Measurements from ENCODE around the gene TMEM202. TPM values are rescaled to one million over a fixed set of nuclear protein-coding genes. Genes with fewer than 3 reads are reported as not detected.

The TMEM202 gene
- total RNA-seq, 1 donor from 2014 or later, result not detected

GRCh38 chr15:72450805-72451204, 52.7 kb downstream of the TMEM202 start:
- Histone ChIP-seq H3K9me3 (no peaks in the 10 kb centered on the region), H3K36me3 (no peaks in the 10 kb centered on the region), H3K27ac (no peak overlapping the region), H3K27me3 (no peaks in the 10 kb centered on the region), H3K4me1 (no peaks in the 10 kb centered on the region), H3K4me3 (no peak overlapping the region)
- no peak for DNase-seq (ENCODE audit: extremely low spot score in 2 of 2)
- intact Hi-C loops (cut with DNase I), result no loop called here
- TF ChIP-seq POLR2A (IDR thresholded peaks at IDR 0.05) (no peak), CTCF (IDR thresholded peaks at IDR 0.05) (no peak), POLR2AphosphoS5 (IDR thresholded peaks at IDR 0.05; ENCODE audit: insufficient read depth in 1 of 2, low read depth in 1 of 2) (no peak)

DNA sequence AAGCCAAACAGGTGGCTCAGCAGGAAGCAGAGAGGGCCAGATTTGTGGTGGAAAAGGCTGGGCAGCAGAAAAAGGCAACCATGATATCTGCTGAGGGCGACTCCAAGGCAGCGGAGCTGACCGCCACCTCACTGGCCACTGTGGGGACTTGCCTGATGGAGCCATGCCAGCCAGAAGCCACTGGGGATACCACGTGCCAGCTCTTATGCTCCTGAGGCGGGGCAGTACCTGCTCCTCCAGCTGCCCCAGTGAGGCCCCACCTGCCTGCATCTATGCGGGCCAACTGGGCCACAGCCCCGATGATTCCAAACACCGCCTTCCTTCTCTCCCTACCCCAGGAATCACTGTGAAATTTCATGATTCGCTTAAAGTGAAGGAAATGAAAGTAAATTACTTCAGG, 53.1 kb downstream of the TMEM202 start:
- H3K27ac ChIP-seq, result no peak overlapping the region
- no peak overlapping the region for H3K4me3 ChIP-seq
- H3K9me3 ChIP-seq, result no peaks in the 10 kb centered on the region
- no peaks in the 10 kb centered on the region for H3K27me3 ChIP-seq
- TF ChIP-seq POLR2A (IDR thresholded peaks at IDR 0.05) (no peak), CTCF (IDR thresholded peaks at IDR 0.05) (no peak), POLR2AphosphoS5 (IDR thresholded peaks at IDR 0.05; ENCODE audit: insufficient read depth in 1 of 2, low read depth in 1 of 2) (no peak)
- DNase-seq (ENCODE audit: extremely low spot score in 2 of 2), result no peak
- no peaks in the 10 kb centered on the region for H3K4me1 ChIP-seq
- no peaks in the 10 kb centered on the region for H3K36me3 ChIP-seq
- intact Hi-C loops (cut with DNase I), result no loop called here

- intact Hi-C loops (cut with DNase I), result no loop called here
Observed at GRCh38 chr15:72456684-72457083, 58.6 kb downstream of the TMEM202 start.

More at GRCh38 chr15:72456684-72457083, 58.6 kb downstream of the TMEM202 start:
- Histone ChIP-seq H3K4me3 (no peak overlapping the region), H3K4me1 (no peaks in the 10 kb centered on the region), H3K27ac (no peak overlapping the region), H3K27me3 (no peaks in the 10 kb centered on the region), H3K36me3 (no peaks in the 10 kb centered on the region), H3K9me3 (no peaks in the 10 kb centered on the region)
- TF ChIP-seq POLR2A (IDR thresholded peaks at IDR 0.05) (no peak), CTCF (IDR thresholded peaks at IDR 0.05) (no peak), POLR2AphosphoS5 (IDR thresholded peaks at IDR 0.05; ENCODE audit: insufficient read depth in 1 of 2, low read depth in 1 of 2) (no peak)
- DNase-seq (ENCODE audit: extremely low spot score in 2 of 2), result no peak

Other genes starting within 250 kb of the TMEM202 start
- 7.4 TPM for gene GRAMD2A, start 200.5 kb upstream of the TMEM202 start, total RNA-seq
- 484 TPM for gene PKM, start 167.1 kb upstream of the TMEM202 start, total RNA-seq
- gene PARP6, start 125.8 kb upstream of the TMEM202 start, total RNA-seq, result 62.6 TPM
- 7.1 TPM for gene CELF6, start 78.1 kb upstream of the TMEM202 start, total RNA-seq
- gene HEXA, start 22.3 kb upstream of the TMEM202 start, total RNA-seq, result 82.5 TPM
- gene ARIH1, start 76.0 kb downstream of the TMEM202 start, total RNA-seq, result 54.8 TPM